Liver (tissue), 3 donors: ENCODE measurements around the gene KRT36.

Experiments
- CTCF ChIP-seq: fragments of 150-350 bp; IDR thresholded peaks from 2 replicates; pipeline ENCODE4 v1.5.1; 2017; ENCODE audit warnings: improper control_type of control experiment, low read depth, low read length; ENCODE audit not compliant: missing input control
- RAD21 ChIP-seq, 2 donors: IDR thresholded peaks; 2 replicates each; pipeline ENCODE4 v1.6.1; 2016; ENCODE audit warnings: antibody characterized with exemption in 2 of 2, mild to moderate bottlenecking in 2 of 2
- RXRA ChIP-seq, 2 donors: IDR thresholded peaks; 2 replicates each; pipeline ENCODE4 v1.6.1; 2017 to 2018; ENCODE audit warnings: antibody characterized with exemption in 2 of 2, mild to moderate bottlenecking in 1 of 2
- SP1 ChIP-seq: IDR thresholded peaks from 2 replicates; pipeline ENCODE4 v1.6.1; 2018; ENCODE audit warnings: antibody characterized with exemption, mild to moderate bottlenecking
- donor health status: healthy.
- donor health status: healthy.

- no peak for TF ChIP-seq CTCF
- no peak for TF ChIP-seq RAD21 (IDR thresholded peaks at IDR 0.05)
- TF ChIP-seq SP1, result no peak
- TF ChIP-seq RXRA (IDR thresholded peaks at IDR 0.05), result no peak
These were observed 34.6 kb upstream of the KRT36 start for GRCh38 chr17:41524261-41524660.
